Body of pancreas (tissue), 4 donors: ENCODE results near the gene SLC25A41. TPM values are rescaled to one million over a fixed set of nuclear protein-coding genes. Genes with fewer than 3 reads are reported as not detected.

Source experiments
- ATAC-seq: fragments of 150-250 bp; one replicate; pipeline ENCODE4 v1.9.1; 2016
- DNase-seq, 4 donors: peaks; one replicate each; pipeline ENCODE4 v3.0.0-alpha.2; 2019
- H3K27ac ChIP-seq, 4 donors: fragments of 200-600 bp; sonication (generic); 1 replicate in 3 of 4; 2 replicates in 1 of 4; pipeline versions ENCODE4 v1.5.1 to v1.6.1; 2016 to 2019; ENCODE audit warnings: mild to moderate bottlenecking in 1 of 4, mixed read lengths in 1 of 4, moderate library complexity in 1 of 4
- H3K27me3 ChIP-seq, 2 donors: fragments of 200-600 bp; sonication (generic); one replicate each; pipeline ENCODE4 v1.6.0; 2016; ENCODE audit warnings: mild to moderate bottlenecking in 1 of 2
- H3K36me3 ChIP-seq, 2 donors: fragments of 200-600 bp; sonication (generic); replicated peaks in 1 of 2; 2 replicates each; pipeline ENCODE4 v1.5.1; 2016; ENCODE audit warnings: low read depth in 2 of 2; ENCODE audit not compliant: insufficient read depth in 1 of 2
- H3K4me1 ChIP-seq: fragments of 200-600 bp; sonication (generic); one replicate; pipeline ENCODE4 v1.6.0; 2016
- H3K4me3 ChIP-seq, 2 donors: fragments of 200-600 bp; sonication (generic); 1 replicate in 1 of 2; 2 replicates in 1 of 2; pipeline ENCODE4 v1.5.1; 2016 to 2019
- H3K9me3 ChIP-seq, 3 donors: fragments of 200-600 bp; sonication (generic); 1 replicate in 2 of 3; 2 replicates in 1 of 3; pipeline ENCODE4 v1.5.1; 2016
- CTCF ChIP-seq, 7 experiments: fragments of 450-650 bp in 4 of 7; fragments of 200-600 bp in 3 of 7; sonication (generic) in 3 of 7; IDR thresholded peaks; one replicate each; pipeline ENCODE4 v1.5.1; 2016 to 2019; ENCODE audit warnings: antibody characterized with exemption in 7 of 7
- POLR2A ChIP-seq, 3 donors: fragments of 450-650 bp; IDR thresholded peaks; one replicate each; pipeline ENCODE4 v1.6.1; 2016; ENCODE audit warnings: antibody characterized with exemption in 3 of 3, mild to moderate bottlenecking in 2 of 3
- WGBS, 2 donors: methylation state at CpG; one replicate each; pipeline ENCODE4 v1.1.5; 2017; 5-methylcytosine and 5-hydroxymethylcytosine counted together
- intact Hi-C: fragments of 100-400 bp; cut with DNase I; formaldehyde crosslinking; loops from one replicate; pipeline ENCODE4 v1.15.1; 2023
- total RNA-seq, 2 donors: library from RNA; depleted of rRNA; stranded (reverse); fragments of >200 nt; gene quantifications; one replicate each; pipeline ENCODE4 v1.1.0, GENCODE V29; 2016

Gene SLC25A41
- total RNA-seq, 2 donors from 2014 or later: not detected

GRCh38 chr19:6480848-6481415, 47.4 kb upstream of the SLC25A41 start:
- no peak for ATAC-seq
- H3K4me3 ChIP-seq: no peak overlapping the region
- DNase-seq: no peak
- 58 to 79% methylated on average over 4 to 10 of the region's 10 CpGs for WGBS, 2 donors
- intact Hi-C loops: no loop called here
- no peak for TF ChIP-seq CTCF (IDR thresholded peaks at IDR 0.05)
- no peaks in the 10 kb centered on the region for H3K36me3 ChIP-seq
- H3K4me1 ChIP-seq: peaks cover 12% of the 10 kb centered on the region
- H3K9me3 ChIP-seq: no peaks in the 10 kb centered on the region
- H3K27ac ChIP-seq: no peak overlapping the region
- no peaks in the 10 kb centered on the region for H3K27me3 ChIP-seq

- peaks cover 20% of the 10 kb centered on the region for H3K4me1 ChIP-seq
- TF ChIP-seq POLR2A (IDR thresholded peaks at IDR 0.05): no peak
- TF ChIP-seq CTCF (IDR thresholded peaks at IDR 0.05): no peak
- H3K4me3 ChIP-seq: no peak overlapping the region
- 67 to 88% methylated on average over 2 of the region's 7 CpGs for WGBS, 2 donors
- DNase-seq: no peak
- no peak for ATAC-seq
- H3K9me3 ChIP-seq: no peaks in the 10 kb centered on the region
- H3K27ac ChIP-seq: no peak overlapping the region
- H3K36me3 ChIP-seq: no peaks in the 10 kb centered on the region
- intact Hi-C loops: no loop called here
- no peaks in the 10 kb centered on the region for H3K27me3 ChIP-seq
These were observed 46.4 kb upstream of the SLC25A41 start for GRCh38 chr19:6479836-6480398.

- intact Hi-C loops: no loop called here
- no peaks in the 10 kb centered on the region for H3K9me3 ChIP-seq
- no peak for TF ChIP-seq CTCF (IDR thresholded peaks at IDR 0.05)
- TF ChIP-seq POLR2A (IDR thresholded peaks at IDR 0.05): no peak
- 84 to 91% methylated on average over 7 to 10 of the region's 13 CpGs for WGBS, 2 donors
- no peaks in the 10 kb centered on the region for H3K36me3 ChIP-seq
- H3K4me3 ChIP-seq: no peak overlapping the region
- peaks cover 20% of the 10 kb centered on the region for H3K4me1 ChIP-seq
- DNase-seq (no peak), ATAC-seq (no peak)
- H3K27ac ChIP-seq: no peak overlapping the region
- H3K27me3 ChIP-seq: no peaks in the 10 kb centered on the region
These were observed 45.3 kb upstream of the SLC25A41 start for GRCh38 chr19:6478815-6479214.

- no peak for ATAC-seq
- Histone ChIP-seq H3K4me1 (peaks cover 30% of the 10 kb centered on the region), H3K9me3 (no peaks in the 10 kb centered on the region), H3K4me3 (no peak overlapping the region), H3K36me3 (no peaks in the 10 kb centered on the region), H3K27me3 (no peaks in the 10 kb centered on the region), H3K27ac (no peak overlapping the region)
- WGBS, 2 donors: 38 to 43% methylated on average over 7 to 24 of the region's 29 CpGs
- intact Hi-C loops: no loop called here
- TF ChIP-seq POLR2A (IDR thresholded peaks at IDR 0.05) (no peak), CTCF (IDR thresholded peaks at IDR 0.05) (no peak)
- no peak for DNase-seq
These were observed 43.4 kb upstream of the SLC25A41 start for GRCh38 chr19:6476896-6477431.
